ENCODE results near the gene SVEP1. TPM values are rescaled to one million over a fixed set of nuclear protein-coding genes. Genes with fewer than 3 reads are reported as not detected.

SVEP1 gene
- total RNA-seq, 2 donors from 2014 or later = 32.0 to 53.6 TPM

DNA sequence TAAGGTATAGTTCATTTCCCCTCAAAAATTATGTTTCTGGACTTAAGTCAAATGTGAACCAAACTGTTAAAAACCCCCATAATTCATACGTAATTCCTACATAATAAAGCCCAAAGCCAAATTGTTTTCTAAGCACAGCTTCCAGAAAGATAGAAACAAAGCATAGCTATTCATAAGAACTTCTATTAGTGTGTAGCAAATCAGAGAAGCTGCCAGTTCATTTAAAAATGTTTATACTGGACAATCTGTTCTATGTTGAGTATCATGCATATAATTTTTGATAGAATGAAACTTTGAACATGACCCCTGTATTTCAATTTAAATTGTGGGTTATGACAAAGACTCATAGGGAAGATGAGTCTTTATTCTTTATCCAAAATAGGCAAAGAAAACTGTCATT, 122.9 kb downstream of the SVEP1 start:
- Histone ChIP-seq H3K27me3 (replicated peaks; ENCODE audit: insufficient read depth) (no peaks in the 10 kb centered on the region), H3K27ac (no peak overlapping the region), H3K4me3 (no peak overlapping the region), H3K4me1 (ENCODE audit: control insufficient read depth in 1 of 2, low read depth in 2 of 2) (peaks cover 0 to 9% of the 10 kb centered on the region in 2 donors), H3K36me3 (no peaks in the 10 kb centered on the region), H3K9me3 (no peaks in the 10 kb centered on the region)
- ATAC-seq (ENCODE audit: insufficient number of reproducible peaks, low FRiP score, low read depth) = no peak
- TF ChIP-seq, protein P1, sequence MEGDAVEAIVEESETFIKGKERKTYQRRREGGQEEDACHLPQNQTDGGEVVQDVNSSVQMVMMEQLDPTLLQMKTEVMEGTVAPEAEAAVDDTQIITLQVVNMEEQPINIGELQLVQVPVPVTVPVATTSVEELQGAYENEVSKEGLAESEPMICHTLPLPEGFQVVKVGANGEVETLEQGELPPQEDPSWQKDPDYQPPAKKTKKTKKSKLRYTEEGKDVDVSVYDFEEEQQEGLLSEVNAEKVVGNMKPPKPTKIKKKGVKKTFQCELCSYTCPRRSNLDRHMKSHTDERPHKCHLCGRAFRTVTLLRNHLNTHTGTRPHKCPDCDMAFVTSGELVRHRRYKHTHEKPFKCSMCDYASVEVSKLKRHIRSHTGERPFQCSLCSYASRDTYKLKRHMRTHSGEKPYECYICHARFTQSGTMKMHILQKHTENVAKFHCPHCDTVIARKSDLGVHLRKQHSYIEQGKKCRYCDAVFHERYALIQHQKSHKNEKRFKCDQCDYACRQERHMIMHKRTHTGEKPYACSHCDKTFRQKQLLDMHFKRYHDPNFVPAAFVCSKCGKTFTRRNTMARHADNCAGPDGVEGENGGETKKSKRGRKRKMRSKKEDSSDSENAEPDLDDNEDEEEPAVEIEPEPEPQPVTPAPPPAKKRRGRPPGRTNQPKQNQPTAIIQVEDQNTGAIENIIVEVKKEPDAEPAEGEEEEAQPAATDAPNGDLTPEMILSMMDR (IDR thresholded peaks at IDR 0.05) = no peak
- no peak for DNase-seq (ENCODE audit: low spot score)

DNA sequence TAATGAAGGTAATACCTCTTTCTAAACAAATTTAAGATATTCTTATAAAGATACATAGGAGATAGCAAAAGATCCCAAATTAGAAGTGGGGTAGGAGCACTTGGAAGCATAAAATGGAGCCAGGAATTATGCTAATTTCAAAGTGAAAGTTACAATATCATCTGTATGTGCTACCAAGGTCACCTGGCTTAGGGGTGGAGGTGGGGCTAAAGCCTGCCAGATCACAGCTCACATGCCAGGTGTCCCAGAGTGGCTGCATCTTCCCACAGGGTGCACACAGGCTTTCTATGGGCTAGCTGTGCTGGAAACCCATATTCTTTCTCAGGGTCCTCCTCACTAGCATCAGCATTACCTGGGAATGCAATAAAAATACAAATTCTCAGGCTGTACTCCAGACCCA, 123.7 kb downstream of the SVEP1 start:
- Histone ChIP-seq H3K27me3 (replicated peaks; ENCODE audit: insufficient read depth) (no peaks in the 10 kb centered on the region), H3K27ac (no peak overlapping the region), H3K9me3 (no peaks in the 10 kb centered on the region), H3K36me3 (no peaks in the 10 kb centered on the region), H3K4me1 (ENCODE audit: control insufficient read depth in 1 of 2, low read depth in 2 of 2) (peaks cover 0 to 9% of the 10 kb centered on the region in 2 donors), H3K4me3 (no peak overlapping the region)
- DNase-seq (ENCODE audit: low spot score) (no peak), ATAC-seq (ENCODE audit: insufficient number of reproducible peaks, low FRiP score, low read depth) (no peak)
- TF ChIP-seq, protein P1 (IDR thresholded peaks at IDR 0.05) = no peak

DNA sequence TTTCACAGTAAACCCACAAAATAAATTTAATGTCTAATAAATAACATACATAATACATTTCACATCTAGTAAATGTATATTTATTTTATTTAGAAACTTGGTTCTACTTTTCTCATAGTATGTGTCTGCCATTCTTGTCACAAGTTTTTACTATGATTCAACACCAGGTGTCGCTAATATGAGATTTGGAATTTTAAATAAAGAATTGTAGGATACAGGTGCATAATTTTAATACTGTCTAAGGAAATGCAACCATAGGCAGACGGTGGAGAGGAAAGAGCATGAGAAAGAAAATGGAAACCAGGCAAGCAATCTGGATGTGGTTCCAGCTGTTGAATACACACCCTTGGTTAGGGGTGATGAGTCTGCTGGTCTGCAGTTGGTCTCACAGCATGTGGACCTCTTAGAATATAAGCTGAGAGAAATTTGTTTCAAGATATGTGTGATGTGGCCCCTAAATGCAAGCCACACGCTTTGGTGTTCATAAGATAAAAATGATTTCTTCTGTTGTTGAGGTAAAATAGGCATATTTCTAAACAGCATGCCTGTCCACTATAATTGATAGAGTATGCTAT, 127.2 kb downstream of the SVEP1 start:
- no peak for ATAC-seq (ENCODE audit: insufficient number of reproducible peaks, low FRiP score, low read depth)
- no peak overlapping the region for H3K27ac ChIP-seq

DNA sequence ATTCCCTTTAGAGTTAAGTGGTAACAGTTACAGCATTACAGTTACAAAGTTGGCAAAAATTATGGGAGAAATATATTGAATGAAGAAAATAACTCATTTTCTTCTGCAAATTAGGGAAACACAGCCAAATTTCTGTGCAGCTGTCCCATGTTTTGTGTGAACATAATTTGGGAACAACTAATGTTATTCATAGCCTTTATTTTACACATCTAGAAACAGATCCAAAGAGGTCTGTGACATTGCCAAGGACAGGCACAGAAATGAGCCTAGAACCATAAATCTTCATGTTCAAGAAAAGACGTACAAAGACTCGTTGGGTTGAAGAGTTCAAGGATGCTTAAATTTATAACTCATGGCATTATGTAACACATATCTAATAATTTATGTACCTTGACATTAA, 127.8 kb downstream of the SVEP1 start:
- TF ChIP-seq, protein P1 (IDR thresholded peaks at IDR 0.05) = no peak
- no peak overlapping the region for H3K27ac ChIP-seq
- H3K36me3 ChIP-seq = no peaks in the 10 kb centered on the region
- H3K9me3 ChIP-seq = no peaks in the 10 kb centered on the region
- no peaks in the 10 kb centered on the region for H3K27me3 ChIP-seq (replicated peaks; ENCODE audit: insufficient read depth)
- H3K4me3 ChIP-seq = no peak overlapping the region
- ATAC-seq (ENCODE audit: insufficient number of reproducible peaks, low FRiP score, low read depth) (no peak), DNase-seq (ENCODE audit: low spot score) (no peak)
- H3K4me1 ChIP-seq (ENCODE audit: control insufficient read depth in 1 of 2, low read depth in 2 of 2) = peaks cover 0 to 7% of the 10 kb centered on the region in 2 donors

More for the DNA sequence above, 127.2 kb downstream of the SVEP1 start:
- Histone ChIP-seq H3K9me3 (no peaks in the 10 kb centered on the region), H3K27me3 (replicated peaks; ENCODE audit: insufficient read depth) (no peaks in the 10 kb centered on the region), H3K36me3 (no peaks in the 10 kb centered on the region), H3K4me1 (ENCODE audit: control insufficient read depth in 1 of 2, low read depth in 2 of 2) (peaks cover 0 to 9% of the 10 kb centered on the region in 2 donors), H3K4me3 (no peak overlapping the region)
- TF ChIP-seq, protein P1 (IDR thresholded peaks at IDR 0.05) = peak; percentile 45
- no peak for DNase-seq (ENCODE audit: low spot score)

DNA sequence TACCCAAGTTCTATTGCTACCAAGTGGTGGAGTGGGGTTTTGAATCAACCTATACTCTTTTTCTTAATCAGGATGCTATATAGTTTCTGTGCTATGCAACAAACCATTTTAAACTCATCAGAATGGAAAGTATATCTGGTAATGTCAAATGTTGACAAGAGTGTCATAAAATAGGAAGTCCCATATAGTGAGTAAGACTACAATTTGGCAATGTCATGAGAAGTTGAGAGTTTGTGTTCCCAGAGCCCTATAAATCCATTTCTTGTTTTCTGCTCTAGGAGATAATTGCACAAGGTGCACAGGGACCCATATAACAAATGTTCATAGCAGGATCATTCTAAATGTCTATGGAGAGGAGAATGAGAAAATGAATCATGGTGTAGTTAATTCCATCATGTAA, 132.1 kb downstream of the SVEP1 start:
- H3K27ac ChIP-seq = no peak overlapping the region
- H3K27me3 ChIP-seq (replicated peaks; ENCODE audit: insufficient read depth) = no peaks in the 10 kb centered on the region
- H3K9me3 ChIP-seq = no peaks in the 10 kb centered on the region
- ATAC-seq (ENCODE audit: insufficient number of reproducible peaks, low FRiP score, low read depth) (no peak), DNase-seq (ENCODE audit: low spot score) (no peak)
- no peak overlapping the region for H3K4me3 ChIP-seq
- TF ChIP-seq, protein P1 (IDR thresholded peaks at IDR 0.05) = no peak
- H3K4me1 ChIP-seq (ENCODE audit: control insufficient read depth in 1 of 2, low read depth in 2 of 2) = no peaks in the 10 kb centered on the region
- H3K36me3 ChIP-seq = peaks cover 8% of the 10 kb centered on the region

Measured in thoracic aorta (tissue), 2 donors.